ENCODE measurements around the gene SORCS2. TPM values are rescaled to one million over a fixed set of nuclear protein-coding genes. Genes with fewer than 3 reads are reported as not detected.

The SORCS2 gene
- total RNA-seq, 2 donors from 2014 or later: 1.0 to 4.4 TPM

DNA sequence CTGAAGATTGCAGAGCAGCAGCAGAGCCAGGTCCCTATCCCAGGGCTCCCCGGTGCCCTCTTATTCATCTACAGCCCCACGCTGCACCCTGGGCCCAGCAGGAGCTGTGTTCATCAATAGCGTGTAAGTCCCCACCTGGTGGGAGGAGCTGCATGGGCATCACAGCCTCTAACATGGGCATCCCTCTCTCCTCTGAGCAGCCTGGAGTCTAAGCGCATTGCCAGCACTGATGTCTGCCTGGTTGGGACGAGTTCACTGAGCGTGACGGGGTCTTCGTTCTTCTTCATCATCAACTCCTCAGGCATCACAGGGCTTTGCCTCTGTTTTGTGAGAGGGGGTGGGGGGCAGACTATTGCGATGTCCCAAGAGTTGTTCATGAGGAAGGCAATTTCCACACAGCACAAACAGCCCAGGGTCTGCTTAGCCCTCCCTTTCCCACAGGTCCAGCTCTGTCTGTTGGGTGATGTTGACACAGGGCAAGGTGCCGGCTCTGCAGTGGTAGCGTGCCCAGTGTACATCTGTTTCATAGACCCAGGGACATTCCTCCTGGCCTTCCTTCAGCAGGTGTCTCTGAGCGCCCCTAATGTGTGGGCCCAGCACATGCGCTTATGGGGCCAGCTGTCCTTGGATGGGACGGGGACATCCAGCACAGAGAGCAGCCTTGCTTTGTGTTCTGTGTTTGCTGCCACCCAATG lies 85.9 kb downstream of the SORCS2 start:
- H3K4me1 ChIP-seq (replicated peaks): no peaks in the 10 kb centered on the region
- H3K36me3 ChIP-seq: no peaks in the 10 kb centered on the region
- intact Hi-C loops (cut with DNase I): no loop called here
- no peak for TF ChIP-seq POLR2AphosphoS5 (IDR thresholded peaks at IDR 0.05)
- TF ChIP-seq, protein P1, sequence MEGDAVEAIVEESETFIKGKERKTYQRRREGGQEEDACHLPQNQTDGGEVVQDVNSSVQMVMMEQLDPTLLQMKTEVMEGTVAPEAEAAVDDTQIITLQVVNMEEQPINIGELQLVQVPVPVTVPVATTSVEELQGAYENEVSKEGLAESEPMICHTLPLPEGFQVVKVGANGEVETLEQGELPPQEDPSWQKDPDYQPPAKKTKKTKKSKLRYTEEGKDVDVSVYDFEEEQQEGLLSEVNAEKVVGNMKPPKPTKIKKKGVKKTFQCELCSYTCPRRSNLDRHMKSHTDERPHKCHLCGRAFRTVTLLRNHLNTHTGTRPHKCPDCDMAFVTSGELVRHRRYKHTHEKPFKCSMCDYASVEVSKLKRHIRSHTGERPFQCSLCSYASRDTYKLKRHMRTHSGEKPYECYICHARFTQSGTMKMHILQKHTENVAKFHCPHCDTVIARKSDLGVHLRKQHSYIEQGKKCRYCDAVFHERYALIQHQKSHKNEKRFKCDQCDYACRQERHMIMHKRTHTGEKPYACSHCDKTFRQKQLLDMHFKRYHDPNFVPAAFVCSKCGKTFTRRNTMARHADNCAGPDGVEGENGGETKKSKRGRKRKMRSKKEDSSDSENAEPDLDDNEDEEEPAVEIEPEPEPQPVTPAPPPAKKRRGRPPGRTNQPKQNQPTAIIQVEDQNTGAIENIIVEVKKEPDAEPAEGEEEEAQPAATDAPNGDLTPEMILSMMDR (IDR thresholded peaks at IDR 0.05): no peak
- no peak for TF ChIP-seq POLR2A (IDR thresholded peaks at IDR 0.05)
- H3K9me3 ChIP-seq: no peaks in the 10 kb centered on the region
- no peak for DNase-seq (ENCODE audit: low spot score)
- H3K27ac ChIP-seq: no peak overlapping the region
- no peaks in the 10 kb centered on the region for H3K27me3 ChIP-seq (replicated peaks; ENCODE audit: insufficient read depth)
- WGBS: 95% methylated on average over 13 of the region's 14 CpGs
- H3K4me3 ChIP-seq: no peak overlapping the region

GRCh38 chr4:7278981-7279380 lies 86.6 kb downstream of the SORCS2 start:
- H3K36me3 ChIP-seq: no peaks in the 10 kb centered on the region
- H3K4me1 ChIP-seq (replicated peaks): no peaks in the 10 kb centered on the region
- no peak for DNase-seq (ENCODE audit: low spot score)
- no peaks in the 10 kb centered on the region for H3K9me3 ChIP-seq
- TF ChIP-seq POLR2AphosphoS5 (IDR thresholded peaks at IDR 0.05) (no peak), POLR2A (IDR thresholded peaks at IDR 0.05) (no peak)
- TF ChIP-seq, protein P1 (IDR thresholded peaks at IDR 0.05): no peak
- no peak overlapping the region for H3K27ac ChIP-seq
- 85% methylated on average over 4 of the region's 4 CpGs for WGBS
- intact Hi-C loops (cut with DNase I): no loop called here
- H3K27me3 ChIP-seq (replicated peaks; ENCODE audit: insufficient read depth): no peaks in the 10 kb centered on the region
- H3K4me3 ChIP-seq: no peak overlapping the region

DNA sequence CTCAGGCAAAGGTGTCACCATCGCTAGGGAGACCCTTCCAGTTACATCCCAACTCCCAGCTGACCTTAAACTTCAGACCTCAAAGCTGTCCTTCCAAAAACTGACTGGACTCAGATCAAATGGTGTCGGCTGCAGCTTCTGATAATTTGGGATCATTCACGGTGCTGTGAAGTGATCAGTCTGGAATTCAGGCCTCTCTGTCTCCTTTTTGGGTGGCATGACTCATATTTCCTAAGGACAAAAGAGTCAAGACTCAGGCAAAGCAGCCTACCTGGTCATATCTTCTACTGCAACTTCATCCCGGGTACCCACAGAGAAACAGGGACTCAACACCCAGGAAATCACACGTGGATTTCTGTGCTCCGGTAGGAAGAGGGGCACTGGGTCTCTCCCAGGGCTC lies 87.6 kb downstream of the SORCS2 start:
- 74% methylated on average over 6 of the region's 6 CpGs for WGBS
- no peaks in the 10 kb centered on the region for H3K27me3 ChIP-seq (replicated peaks; ENCODE audit: insufficient read depth)
- intact Hi-C loops (cut with DNase I): no loop called here
- DNase-seq (ENCODE audit: low spot score): no peak
- H3K4me1 ChIP-seq (replicated peaks): no peaks in the 10 kb centered on the region
- H3K4me3 ChIP-seq: no peak overlapping the region
- no peaks in the 10 kb centered on the region for H3K9me3 ChIP-seq
- TF ChIP-seq POLR2A (IDR thresholded peaks at IDR 0.05) (no peak), POLR2AphosphoS5 (IDR thresholded peaks at IDR 0.05) (no peak)
- TF ChIP-seq, protein P1 (IDR thresholded peaks at IDR 0.05): no peak
- no peak overlapping the region for H3K27ac ChIP-seq
- no peaks in the 10 kb centered on the region for H3K36me3 ChIP-seq

DNA sequence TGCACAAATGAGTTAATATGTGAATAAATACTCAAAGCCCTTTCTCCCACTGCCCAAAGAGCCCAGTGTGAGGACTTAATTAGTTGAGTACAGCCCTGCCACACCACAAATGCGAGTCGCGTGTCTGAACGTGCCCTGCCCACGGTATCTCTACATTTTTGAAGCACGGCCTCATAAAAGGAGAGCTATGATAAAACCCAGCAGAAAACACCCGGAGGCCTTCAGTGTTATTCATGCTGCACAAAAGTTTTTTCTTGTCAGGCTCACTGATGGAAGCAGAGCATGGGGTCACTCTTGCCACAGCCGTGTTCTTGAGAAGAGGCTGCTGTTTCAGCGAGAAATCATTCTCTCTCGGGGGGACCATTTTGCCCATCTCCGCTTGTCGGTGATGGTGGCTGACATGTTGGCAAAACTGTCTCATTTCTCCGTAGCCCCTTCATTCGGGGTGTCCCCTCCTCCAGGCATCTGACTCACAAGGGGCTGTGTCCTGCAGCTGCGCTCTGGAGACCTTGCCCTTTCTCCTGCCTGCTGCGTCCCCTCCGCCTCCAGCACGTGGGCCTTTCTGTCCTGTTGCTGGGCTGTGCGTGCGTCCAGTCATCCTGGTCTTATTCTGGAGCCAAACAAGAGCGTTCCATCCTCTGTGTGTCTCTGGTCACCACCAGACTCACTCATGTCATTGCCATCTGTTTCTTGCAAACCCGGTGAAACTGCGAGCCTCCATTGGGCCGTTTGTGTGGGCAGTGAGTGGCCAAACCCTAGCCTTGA lies 88.8 kb downstream of the SORCS2 start:
- Histone ChIP-seq H3K4me1 (replicated peaks) (no peaks in the 10 kb centered on the region), H3K27ac (no peak overlapping the region), H3K4me3 (no peak overlapping the region), H3K27me3 (replicated peaks; ENCODE audit: insufficient read depth) (no peaks in the 10 kb centered on the region), H3K36me3 (no peaks in the 10 kb centered on the region), H3K9me3 (no peaks in the 10 kb centered on the region)
- TF ChIP-seq, protein P1 (IDR thresholded peaks at IDR 0.05): no peak
- TF ChIP-seq POLR2AphosphoS5 (IDR thresholded peaks at IDR 0.05) (no peak), POLR2A (IDR thresholded peaks at IDR 0.05) (no peak)
- DNase-seq (ENCODE audit: low spot score): no peak
- intact Hi-C loops (cut with DNase I): no loop called here
- WGBS: 62% methylated on average over 24 of the region's 24 CpGs

Measured in prostate gland (tissue), 2 donors.